Spinal cord (tissue), 10 donors: ENCODE results near the gene TNRC6C. TPM values are rescaled to one million over a fixed set of nuclear protein-coding genes. Genes with fewer than 3 reads are reported as not detected.

Experiments used
- DNase-seq, 6 donors: peaks; one replicate each; pipeline versions ENCODE4 v3.0.0 to v3.0.0-alpha.2; 2013 to 2015; ENCODE audit warnings: low spot score in 6 of 6, low read depth in 4 of 6
- H3K27ac ChIP-seq: one replicate; pipeline ENCODE4 v1.5.1; 2013; ENCODE audit warnings: low read depth, low read length, control low read depth
- H3K27me3 ChIP-seq: one replicate; pipeline ENCODE4 v1.6.1; 2013; ENCODE audit warnings: low read length; ENCODE audit not compliant: control insufficient read depth, insufficient read depth
- H3K36me3 ChIP-seq: one replicate; pipeline ENCODE4 v1.6.1; 2013; ENCODE audit warnings: low read length; ENCODE audit not compliant: control insufficient read depth, insufficient read depth
- H3K4me1 ChIP-seq: one replicate; pipeline ENCODE4 v1.6.1; 2013; ENCODE audit warnings: low read length; ENCODE audit not compliant: control insufficient read depth, insufficient read depth
- H3K4me3 ChIP-seq: one replicate; pipeline ENCODE4 v1.5.1; 2013; ENCODE audit warnings: low read depth, low read length, control low read depth
- H3K9me3 ChIP-seq: one replicate; pipeline ENCODE4 v1.6.1; 2013; ENCODE audit warnings: low read length; ENCODE audit not compliant: control insufficient read depth, insufficient read depth
- WGBS: methylation state at CpG from one replicate; pipeline ENCODE4 v1.1.5; 2013; ENCODE audit warnings: missing lambda C conversion rate; ENCODE audit not compliant: insufficient coverage; 5-methylcytosine and 5-hydroxymethylcytosine counted together
- polyA plus RNA-seq, 2 donors: library from polyadenylated mRNA; unstranded; fragments of 120-200 nt; gene quantifications; one replicate each; pipeline ENCODE4 v1.2.1, GENCODE V29; 2013; ENCODE audit not compliant: insufficient read length in 2 of 2
- total RNA-seq, 2 donors: library from RNA; depleted of rRNA in 1 of 2; stranded (reverse); fragments of 120-200 nt in 1 of 2; fragments of >200 nt in 1 of 2; gene quantifications; one replicate each; pipeline versions ENCODE4 v1.2.3 to v1.2.4, GENCODE V29; 2013 to 2014
- donor health status: healthy.

The TNRC6C gene
- total and polyA plus RNA-seq, 4 donors: 21.5 to 31.8 (median 26.3) TPM

DNA sequence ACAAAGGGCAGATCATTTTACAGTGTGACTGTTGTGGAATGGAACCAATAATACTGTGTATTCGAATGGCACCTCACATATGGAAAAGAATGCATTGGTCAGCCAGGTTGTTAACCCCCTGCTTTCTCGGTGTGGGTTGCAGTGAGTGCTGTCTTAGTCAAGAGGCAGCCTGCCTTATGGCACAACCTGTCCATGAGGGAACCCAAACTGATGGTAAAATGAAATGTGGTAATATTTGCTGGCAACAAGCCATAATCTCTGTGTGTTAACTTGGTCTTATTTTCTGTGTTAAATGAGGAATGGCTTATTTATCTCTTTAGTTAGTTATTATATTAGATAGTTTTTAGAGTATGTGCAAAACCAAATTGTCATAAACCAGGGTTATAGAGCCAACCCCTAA, 88.4 kb downstream of the TNRC6C start:
- peaks cover 3% of the 10 kb centered on the region for H3K4me1 ChIP-seq
- H3K4me3 ChIP-seq: no peak overlapping the region
- H3K27me3 ChIP-seq: no peaks in the 10 kb centered on the region
- peaks cover 33% of the 10 kb centered on the region for H3K36me3 ChIP-seq
- no peaks in the 10 kb centered on the region for H3K9me3 ChIP-seq
- WGBS: 74% methylated on average over 2 of the region's 2 CpGs
- DNase-seq: no peak
- no peak overlapping the region for H3K27ac ChIP-seq

DNA sequence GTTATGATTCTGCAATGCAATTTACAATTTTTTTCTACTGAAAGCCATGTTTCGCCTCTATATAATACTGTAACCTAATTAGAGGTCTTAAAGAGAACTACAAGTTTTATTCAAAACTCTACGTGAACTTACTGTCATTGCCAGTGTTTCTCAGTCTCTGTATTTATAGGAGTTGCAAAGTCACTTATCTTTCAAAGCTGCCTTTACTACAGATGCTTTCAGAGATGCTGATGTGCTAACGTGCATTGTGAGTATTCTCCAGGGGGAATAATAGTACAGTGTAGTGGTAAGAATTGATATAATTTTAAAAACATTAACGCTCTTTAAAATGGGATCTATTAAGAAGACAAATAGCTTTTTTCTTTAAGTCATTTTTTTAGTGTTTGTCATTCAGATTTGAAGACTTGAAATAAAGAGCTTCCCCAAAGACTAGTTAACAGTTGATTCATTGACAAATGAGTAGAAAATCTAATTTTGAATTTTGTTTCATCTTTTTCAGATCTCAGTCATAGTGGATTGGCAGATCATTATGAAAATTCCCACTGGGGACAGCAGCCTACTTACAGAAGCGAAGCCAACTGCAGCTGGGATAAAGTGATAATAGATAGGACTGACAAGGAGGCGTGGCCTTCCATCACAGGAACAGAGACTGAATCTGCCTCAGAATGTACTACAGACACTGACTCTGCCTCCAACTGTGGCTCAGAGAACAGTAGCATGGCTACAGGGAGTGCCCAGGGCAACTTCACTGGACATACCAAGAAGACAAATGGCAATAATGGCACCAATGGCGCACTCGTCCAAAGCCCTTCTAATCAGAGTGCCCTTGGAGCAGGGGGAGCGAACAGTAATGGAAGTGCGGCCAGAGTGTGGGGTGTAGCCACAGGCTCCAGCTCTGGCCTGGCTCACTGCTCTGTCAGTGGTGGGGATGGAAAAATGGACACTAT, 90.1 kb downstream of the TNRC6C start:
- no peak overlapping the region for H3K4me3 ChIP-seq
- H3K27me3 ChIP-seq: no peaks in the 10 kb centered on the region
- H3K36me3 ChIP-seq: peaks cover 47% of the 10 kb centered on the region
- no peak overlapping the region for H3K27ac ChIP-seq
- peaks cover 3% of the 10 kb centered on the region for H3K4me1 ChIP-seq
- no peaks in the 10 kb centered on the region for H3K9me3 ChIP-seq
- peak in 1 of 6 donors; percentile 74 for DNase-seq
- WGBS: 97% methylated on average over 6 of the region's 10 CpGs

DNA sequence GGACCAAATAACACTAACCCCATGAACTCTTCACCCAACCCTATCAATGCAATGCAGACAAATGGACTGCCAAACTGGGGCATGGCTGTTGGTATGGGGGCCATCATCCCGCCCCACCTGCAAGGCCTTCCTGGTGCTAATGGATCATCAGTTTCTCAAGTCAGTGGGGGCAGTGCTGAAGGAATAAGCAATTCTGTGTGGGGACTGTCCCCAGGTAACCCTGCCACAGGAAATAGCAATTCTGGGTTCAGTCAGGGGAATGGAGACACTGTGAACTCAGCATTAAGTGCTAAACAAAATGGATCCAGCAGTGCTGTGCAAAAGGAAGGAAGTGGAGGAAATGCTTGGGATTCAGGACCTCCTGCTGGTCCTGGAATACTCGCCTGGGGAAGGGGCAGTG, 91.1 kb downstream of the TNRC6C start:
- Histone ChIP-seq H3K9me3 (no peaks in the 10 kb centered on the region), H3K4me3 (no peak overlapping the region), H3K27ac (no peak overlapping the region), H3K4me1 (peaks cover 3% of the 10 kb centered on the region), H3K36me3 (peaks cover 47% of the 10 kb centered on the region), H3K27me3 (no peaks in the 10 kb centered on the region)
- WGBS: 94% methylated on average over 2 of the region's 2 CpGs
- DNase-seq: no peak

DNA sequence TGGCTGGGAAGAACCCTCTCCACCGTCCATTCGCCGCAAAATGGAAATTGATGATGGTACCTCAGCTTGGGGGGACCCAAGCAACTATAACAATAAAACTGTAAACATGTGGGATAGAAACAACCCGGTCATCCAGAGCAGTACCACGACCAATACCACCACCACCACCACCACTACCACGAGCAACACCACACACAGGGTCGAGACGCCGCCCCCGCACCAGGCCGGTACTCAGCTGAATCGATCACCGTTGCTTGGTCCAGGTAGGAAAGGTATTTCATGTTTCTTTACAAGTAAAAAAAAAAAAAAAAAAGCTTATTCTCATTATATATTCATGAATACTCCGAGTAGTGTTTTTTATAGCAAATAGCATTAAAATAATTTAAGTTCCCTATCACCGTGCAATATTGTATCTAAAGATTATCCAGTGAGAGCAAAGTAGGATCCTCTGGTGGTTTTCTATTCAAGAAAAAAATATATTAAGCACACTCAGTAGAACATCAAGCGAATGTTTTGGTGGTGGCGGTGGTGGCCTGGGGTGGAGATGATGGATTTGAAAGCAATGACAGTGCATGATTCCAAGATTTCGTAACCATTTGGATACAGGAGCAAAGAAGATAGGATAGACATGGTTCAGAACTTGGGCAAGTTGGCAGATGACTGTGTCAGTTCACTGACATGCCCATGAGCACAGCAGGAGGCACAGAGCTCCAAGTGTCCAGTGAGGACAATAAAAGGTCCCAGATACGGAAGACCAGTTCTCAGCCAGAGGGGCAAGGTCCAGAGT, 92.9 kb downstream of the TNRC6C start:
- H3K27ac ChIP-seq: no peak overlapping the region
- peaks cover 50% of the 10 kb centered on the region for H3K36me3 ChIP-seq
- peaks cover 3% of the 10 kb centered on the region for H3K4me1 ChIP-seq
- 98% methylated on average over 3 of the region's 19 CpGs for WGBS
- H3K9me3 ChIP-seq: no peaks in the 10 kb centered on the region
- H3K4me3 ChIP-seq: no peak overlapping the region
- DNase-seq: no peak
- H3K27me3 ChIP-seq: no peaks in the 10 kb centered on the region

DNA sequence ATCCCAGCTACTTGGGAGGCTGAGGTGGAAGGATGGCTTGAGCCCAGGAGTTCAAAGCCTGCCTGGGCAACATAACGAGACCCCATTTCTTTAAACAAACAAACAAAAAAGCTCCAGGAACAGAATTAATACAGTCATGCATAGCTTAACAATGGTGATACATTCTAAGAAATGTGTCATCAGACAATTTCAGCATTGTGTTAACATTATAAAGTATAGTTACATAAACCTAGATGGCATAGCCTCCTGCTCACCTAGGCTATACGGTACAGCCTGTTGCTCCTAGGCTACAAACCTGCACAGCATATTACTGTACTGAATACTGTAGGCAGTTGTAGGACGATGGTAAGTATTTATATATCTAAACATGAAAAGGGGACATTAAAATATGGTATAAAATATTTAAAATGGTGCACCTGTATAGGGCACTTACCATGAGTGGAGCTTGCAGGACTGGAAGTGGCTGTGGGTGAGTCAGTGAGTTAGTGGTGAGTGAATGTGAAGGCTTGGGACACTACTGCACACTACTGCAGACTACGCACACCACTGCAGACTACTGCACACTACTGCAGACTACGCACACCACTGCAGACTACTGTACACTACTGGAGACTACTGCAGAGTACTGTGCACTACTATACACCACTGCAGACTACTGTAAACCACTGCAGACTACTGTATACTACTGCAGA, 95.4 kb downstream of the TNRC6C start:
- no peak for DNase-seq
- peaks cover 47% of the 10 kb centered on the region for H3K36me3 ChIP-seq
- no peaks in the 10 kb centered on the region for H3K9me3 ChIP-seq
- no peaks in the 10 kb centered on the region for H3K27me3 ChIP-seq
- H3K27ac ChIP-seq: no peak overlapping the region
- H3K4me1 ChIP-seq: peaks cover 6% of the 10 kb centered on the region
- no peak overlapping the region for H3K4me3 ChIP-seq
- WGBS: 100% methylated on average over 2 of the region's 5 CpGs

DNA sequence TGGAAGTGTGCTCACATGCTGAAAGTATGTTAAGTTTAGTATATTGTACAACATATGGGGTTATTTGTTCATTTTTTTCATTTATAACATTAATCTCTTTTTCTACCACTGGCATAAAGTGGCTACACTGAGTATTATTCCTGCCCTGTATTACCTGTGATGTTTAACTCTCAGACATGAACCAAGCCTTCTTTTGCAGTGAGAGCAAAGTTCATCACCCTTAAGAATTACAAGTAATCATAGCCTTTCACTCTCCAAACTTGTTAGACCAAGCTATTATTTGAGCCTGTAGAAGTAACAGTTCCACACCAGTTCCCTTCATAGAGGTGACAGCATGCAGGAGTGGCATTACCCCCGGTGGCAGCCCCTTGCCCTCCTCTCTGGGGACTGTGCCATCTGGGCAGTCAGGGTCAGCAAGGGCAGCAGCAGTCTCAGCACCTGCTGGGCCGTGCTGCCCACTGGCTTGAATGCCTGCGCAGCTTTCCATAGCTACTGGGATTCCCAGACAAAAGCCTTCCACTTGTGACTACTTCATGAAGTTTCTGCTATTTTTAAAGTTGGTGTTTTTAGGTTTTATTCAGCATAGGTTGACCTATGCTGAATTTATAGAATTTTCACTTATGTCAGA, 98.7 kb downstream of the TNRC6C start:
- Histone ChIP-seq H3K36me3 (peaks cover 14% of the 10 kb centered on the region), H3K4me1 (peaks cover 5% of the 10 kb centered on the region), H3K9me3 (no peaks in the 10 kb centered on the region), H3K27me3 (no peaks in the 10 kb centered on the region), H3K27ac (no peak overlapping the region), H3K4me3 (no peak overlapping the region)
- no peak for DNase-seq
- 61% methylated on average over 3 of the region's 3 CpGs for WGBS

DNA sequence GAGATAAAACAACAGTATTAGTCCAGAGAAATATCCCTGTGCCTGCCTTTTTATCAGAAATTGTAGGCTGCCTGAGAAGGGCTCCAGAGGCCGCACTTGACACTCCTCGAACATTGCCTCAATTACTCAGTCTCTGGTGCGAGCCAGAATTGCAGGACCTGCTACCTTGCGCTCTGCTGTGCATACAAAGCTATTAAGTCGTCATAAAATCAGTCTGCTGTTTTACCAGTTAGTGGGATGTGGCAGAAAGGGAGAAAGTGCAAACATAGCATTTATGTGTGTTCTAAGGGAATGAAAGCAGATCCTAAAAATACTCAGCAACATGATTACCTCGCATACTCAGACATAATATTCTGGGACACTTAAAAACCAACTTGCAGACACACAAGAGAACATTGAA, 99.5 kb downstream of the TNRC6C start:
- no peak overlapping the region for H3K4me3 ChIP-seq
- 63% methylated on average over 4 of the region's 6 CpGs for WGBS
- no peaks in the 10 kb centered on the region for H3K27me3 ChIP-seq
- no peak overlapping the region for H3K27ac ChIP-seq
- peaks cover 5% of the 10 kb centered on the region for H3K4me1 ChIP-seq
- DNase-seq: peak in 2 of 6 donors; percentile 21 to 90
- no peaks in the 10 kb centered on the region for H3K9me3 ChIP-seq
- peaks cover 7% of the 10 kb centered on the region for H3K36me3 ChIP-seq

DNA sequence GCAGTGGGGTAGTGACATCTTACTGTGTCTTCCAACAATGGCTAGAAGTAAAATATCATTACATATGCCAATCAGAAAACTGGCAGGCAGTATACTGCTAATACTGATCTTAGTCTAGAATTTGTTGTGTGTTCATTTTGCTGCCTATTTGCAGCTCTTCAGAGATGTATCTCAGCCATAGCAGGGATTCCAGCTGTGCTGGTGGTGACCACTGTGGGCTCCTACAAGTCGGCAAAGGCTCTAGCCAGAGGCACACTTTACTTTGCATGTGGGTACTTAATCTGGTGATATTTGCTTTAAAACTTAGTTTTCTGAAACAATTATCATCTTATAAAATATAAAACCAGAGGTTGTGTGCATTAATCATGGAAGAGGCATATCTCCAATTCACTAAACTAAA, 100.1 kb downstream of the TNRC6C start:
- DNase-seq: no peak
- WGBS: no CpG with 5 or more reads among the region's 1 CpG
- H3K27ac ChIP-seq: no peak overlapping the region
- H3K36me3 ChIP-seq: peaks cover 2% of the 10 kb centered on the region
- H3K4me1 ChIP-seq: peaks cover 5% of the 10 kb centered on the region
- H3K27me3 ChIP-seq: no peaks in the 10 kb centered on the region
- H3K9me3 ChIP-seq: no peaks in the 10 kb centered on the region
- no peak overlapping the region for H3K4me3 ChIP-seq

DNA sequence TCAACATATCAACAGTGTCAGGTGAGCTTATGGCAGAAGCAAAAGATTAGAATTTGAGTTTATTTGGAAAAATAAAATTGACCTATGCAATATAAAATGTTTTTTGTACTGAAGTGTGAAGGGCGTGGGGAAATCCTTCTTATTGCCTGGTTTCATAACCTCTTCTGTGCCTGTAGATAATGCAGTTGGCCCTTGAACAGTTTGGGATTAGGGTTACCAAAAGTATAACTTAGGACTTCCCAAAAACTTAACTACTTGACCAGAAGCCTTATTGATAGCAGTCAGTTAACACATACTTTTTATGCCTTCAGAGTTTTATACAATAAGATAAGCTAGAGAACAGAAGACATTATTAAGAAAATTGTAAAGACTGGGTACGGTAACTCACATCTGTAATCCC, 104.1 kb downstream of the TNRC6C start:
- H3K27ac ChIP-seq: no peak overlapping the region
- H3K36me3 ChIP-seq: peaks cover 15% of the 10 kb centered on the region
- WGBS: 67% methylated on average over 1 of the region's 2 CpGs
- H3K9me3 ChIP-seq: no peaks in the 10 kb centered on the region
- H3K4me1 ChIP-seq: peaks cover under 1% of the 10 kb centered on the region
- no peak overlapping the region for H3K4me3 ChIP-seq
- no peak for DNase-seq
- no peaks in the 10 kb centered on the region for H3K27me3 ChIP-seq
